Stimulated activated CD8-positive, alpha-beta memory T cell treated with anti-CD3 and anti-CD28 coated beads, Interleukin-2, amount 100 ng/mL, for 1 hour (primary cell): ENCODE data around the gene GPATCH4.
"Not testable (repeated sequence)": the region's sequence is repeated elsewhere in the genome, so short reads cannot be mapped to it uniquely, and the experiment has no call there.

Experiments
- DNase-seq, 2 donors: peaks; one replicate each; pipeline ENCODE4 v3.0.0-alpha.2; 2020; ENCODE audit warnings: low read depth in 2 of 2

The GPATCH4 gene

DNA sequence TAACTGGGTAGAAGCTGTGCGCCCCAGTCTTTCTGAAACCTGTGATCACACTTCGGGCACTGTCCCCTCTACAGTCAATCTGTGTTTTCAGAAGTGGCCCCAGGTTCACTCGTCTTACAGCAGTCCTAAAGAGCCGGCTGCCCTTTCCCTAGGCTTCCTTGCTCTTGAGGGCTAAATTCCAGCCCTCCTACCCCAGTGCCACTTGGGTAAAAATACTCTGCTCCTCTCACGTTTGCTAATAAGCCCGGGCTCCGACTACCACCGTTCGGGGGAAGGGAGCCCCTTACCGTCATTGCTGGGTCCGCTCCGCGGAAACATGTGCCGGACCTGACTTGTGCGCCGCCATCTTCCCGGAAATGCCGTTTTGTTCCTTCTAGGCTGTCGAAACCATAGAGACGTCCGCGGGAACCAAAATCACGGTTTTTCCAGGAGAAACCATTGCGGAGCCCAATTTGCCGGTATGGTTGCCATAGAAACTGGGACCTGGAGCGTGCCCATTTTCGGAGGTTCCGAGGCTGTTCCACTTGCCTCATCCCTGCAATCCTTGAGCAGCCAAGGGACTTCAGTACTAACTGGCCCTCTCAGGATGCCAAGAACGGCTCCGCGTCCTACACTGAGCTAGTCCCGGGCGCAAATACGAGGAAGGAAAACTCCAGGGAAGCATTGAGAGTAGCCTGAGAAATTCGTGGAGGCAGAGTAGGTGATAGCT, at the start of gene GPATCH4:
Gene GPATCH4, minus strand, starts transcription at position 358 of the 709 bp plus-strand sequence.
- peak; percentile 53 to 64 for DNase-seq

- DNase-seq: no peak
These were observed 47.7 kb upstream of the GPATCH4 start for GRCh38 chr1:156648951-156649350.

DNA sequence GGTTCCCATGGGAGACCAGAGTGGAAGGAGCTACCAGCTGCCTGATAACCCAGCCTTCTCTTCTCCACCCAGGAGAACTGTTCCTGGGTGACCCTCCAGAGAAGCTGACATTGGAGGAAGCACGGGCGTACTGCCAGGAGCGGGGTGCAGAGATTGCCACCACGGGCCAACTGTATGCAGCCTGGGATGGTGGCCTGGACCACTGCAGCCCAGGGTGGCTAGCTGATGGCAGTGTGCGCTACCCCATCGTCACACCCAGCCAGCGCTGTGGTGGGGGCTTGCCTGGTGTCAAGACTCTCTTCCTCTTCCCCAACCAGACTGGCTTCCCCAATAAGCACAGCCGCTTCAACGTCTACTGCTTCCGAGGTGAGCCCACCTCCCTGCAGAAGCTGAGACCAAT, 47.2 kb upstream of the GPATCH4 start:
- no peak for DNase-seq

GRCh38 chr1:156647351-156647750, 46.1 kb upstream of the GPATCH4 start:
- no peak for DNase-seq

DNA sequence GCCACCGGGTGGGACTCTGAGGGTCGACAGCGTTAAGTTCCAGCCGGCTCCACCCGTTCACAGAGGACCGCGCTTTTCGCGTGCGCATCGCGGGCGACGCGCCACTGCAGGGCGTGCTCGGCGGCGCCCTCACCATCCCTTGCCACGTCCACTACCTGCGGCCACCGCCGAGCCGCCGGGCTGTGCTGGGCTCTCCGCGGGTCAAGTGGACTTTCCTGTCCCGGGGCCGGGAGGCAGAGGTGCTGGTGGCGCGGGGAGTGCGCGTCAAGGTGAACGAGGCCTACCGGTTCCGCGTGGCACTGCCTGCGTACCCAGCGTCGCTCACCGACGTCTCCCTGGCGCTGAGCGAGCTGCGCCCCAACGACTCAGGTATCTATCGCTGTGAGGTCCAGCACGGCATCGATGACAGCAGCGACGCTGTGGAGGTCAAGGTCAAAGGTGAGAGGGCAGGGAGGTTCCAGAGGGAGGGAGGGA, 45.5 kb upstream of the GPATCH4 start:
- no peak for DNase-seq

- no peak for DNase-seq
These were observed 44.4 kb upstream of the GPATCH4 start for GRCh38 chr1:156645666-156646065.

DNA sequence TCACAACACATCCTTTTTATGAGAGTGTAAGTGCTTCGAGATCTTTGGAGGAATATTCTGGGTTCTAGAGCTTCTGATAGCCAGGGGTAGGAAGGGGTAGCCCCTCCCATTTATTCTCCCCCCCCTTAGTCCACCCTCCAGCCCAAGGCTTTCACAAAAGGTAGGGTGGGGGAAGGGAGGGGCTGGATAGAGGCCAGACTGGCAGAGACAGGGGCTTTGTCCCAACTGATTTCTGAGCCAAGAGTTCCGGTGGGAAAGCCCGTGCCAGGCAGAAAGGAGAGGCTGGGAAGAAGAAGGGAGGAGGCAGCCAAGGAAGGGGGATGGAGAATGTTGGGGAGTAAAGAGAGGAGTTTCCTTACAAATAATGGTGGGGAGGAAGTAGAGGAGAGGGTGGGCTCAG, 43.8 kb upstream of the GPATCH4 start:
- no peak for DNase-seq

- DNase-seq: no peak
These were observed 43.4 kb upstream of the GPATCH4 start for GRCh38 chr1:156644640-156645039.

DNA sequence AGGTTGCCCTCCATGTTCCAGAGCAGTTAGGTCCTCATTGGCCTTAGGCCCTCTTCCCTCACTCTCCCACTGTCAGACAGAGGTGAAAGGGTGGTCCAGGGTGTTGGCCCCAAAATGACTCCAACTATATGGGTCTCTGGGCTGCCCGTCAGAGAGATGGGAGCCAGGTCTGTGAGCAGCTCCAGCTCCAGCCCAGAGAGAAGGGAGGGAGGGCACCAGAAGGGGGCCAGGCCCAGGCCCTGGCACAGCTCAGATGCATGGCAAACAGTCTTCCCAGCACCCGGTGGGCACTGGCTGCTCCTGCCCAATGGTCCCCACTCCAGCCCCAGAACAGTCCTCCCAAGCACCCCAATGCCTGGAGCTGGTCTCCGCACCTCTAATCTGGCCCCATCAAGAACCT, 42.9 kb upstream of the GPATCH4 start:
- DNase-seq: no peak

DNA sequence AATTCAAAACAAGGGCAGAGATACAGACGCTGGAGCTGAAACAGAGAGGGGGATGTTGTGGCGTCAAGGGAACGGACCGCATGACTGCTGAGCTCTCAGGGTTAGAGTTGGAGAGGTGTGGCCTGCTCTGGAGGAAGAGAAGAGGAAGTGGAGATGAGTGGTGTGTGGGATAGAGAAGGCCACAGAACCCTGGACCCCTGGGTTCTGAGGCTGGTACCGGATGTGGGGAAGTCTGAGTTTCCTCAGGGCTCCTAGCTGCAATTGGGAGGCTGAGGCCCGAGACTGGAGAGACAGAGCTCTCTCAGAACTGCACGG, 42.5 kb upstream of the GPATCH4 start:
- no peak for DNase-seq

DNA sequence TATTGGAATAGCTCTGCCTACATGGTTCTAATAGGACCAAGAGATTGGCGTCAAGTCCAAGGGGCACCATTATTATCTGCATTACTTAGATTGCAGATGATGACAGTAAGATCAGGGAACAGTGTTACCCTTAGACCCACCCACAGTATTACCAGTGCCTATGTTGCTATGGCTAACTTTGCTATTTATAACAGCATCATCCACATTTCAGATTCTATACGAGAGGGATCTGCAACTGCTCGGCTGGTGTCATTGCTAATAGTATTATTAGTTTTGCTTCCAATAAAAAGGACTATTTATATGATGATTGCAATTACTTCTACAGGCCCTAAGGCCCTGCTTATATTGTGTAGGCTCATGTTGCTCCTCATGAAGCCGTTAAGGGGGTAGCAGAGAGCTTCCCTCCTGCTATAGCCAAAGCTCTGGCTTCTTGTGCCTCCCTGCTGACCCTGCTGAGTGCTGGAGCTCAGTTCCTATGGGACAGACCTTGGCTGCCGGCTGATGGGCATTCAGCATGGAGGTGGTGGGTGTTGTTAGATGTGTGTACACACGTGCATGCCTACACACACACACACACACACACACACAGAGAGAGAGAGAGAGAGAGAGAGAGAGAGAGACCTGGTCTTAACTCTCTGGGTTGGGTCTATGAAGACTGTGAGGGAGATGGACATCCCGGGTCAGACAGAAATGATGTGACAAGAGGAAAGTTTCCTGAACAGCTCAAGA, 41.9 kb upstream of the GPATCH4 start:
- no peak for DNase-seq

DNA sequence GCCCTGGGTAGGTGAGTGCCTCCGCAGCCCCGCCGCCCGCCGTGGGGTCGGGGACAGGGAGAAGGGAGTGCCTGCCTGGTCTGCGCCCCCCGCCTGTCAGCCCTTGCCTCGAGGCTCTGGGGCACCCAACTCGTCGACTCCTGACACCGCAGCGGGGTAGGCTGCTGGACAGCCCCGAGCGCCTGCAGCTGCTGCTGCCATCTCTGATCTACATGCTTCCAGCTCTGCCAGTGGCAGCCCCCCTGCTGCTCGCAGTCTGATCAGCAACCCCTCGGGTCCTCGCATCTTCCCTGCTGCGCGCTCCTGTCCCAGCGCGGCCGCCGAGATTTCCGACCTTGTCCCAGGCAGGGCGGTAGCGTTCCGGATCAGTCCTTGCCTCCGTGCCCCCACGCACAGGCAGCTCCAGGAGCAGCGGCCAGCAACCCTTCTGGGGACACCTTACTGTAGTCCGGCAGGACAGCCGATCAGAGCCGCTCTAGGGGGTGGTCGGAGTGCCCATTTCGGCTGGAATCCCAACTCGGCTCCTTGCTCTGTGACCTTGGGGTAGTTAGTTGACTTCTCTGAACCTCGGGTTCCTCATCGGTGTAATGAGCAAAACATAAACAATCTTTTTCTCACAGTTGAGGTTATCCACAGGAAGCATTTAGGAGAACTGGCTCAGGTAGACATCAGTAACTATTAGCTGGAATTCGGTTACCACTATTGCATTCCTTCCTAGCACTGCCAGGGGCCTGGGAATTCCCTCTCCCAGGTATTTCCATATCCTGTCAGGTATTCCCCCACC, 41.2 kb upstream of the GPATCH4 start:
- DNase-seq: no peak

DNA sequence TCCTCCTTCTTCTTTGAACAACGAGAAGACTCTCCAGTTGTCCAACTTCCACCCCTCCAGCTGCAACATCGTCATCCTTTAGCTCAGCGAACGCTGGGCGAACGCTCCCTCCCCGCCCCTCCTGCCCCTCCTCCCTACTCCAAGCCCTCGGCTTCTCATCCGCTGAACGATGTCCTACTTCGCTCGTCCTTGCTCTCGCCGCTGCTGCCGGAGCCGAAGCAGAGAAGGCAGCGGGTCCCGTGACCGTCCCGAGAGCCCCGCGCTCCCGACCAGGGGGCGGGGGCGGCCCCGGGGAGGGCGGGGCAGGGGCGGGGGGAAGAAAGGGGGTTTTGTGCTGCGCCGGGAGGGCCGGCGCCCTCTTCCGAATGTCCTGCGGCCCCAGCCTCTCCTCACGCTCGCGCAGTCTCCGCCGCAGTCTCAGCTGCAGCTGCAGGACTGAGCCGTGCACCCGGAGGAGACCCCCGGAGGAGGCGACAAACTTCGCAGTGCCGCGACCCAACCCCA, 40.5 kb upstream of the GPATCH4 start, which contains the start of gene BCAN:
Gene BCAN, plus strand, starts transcription at position 357 of the 504 bp plus-strand sequence. CDS start 3,938 bp downstream, outside the sequence.
- DNase-seq: no peak

- no peak for DNase-seq
These were observed 39.8 kb upstream of the GPATCH4 start for GRCh38 chr1:156640842-156641706.

GRCh38 chr1:156639601-156640101, 38.4 kb upstream of the GPATCH4 start:
- DNase-seq: no peak

DNA sequence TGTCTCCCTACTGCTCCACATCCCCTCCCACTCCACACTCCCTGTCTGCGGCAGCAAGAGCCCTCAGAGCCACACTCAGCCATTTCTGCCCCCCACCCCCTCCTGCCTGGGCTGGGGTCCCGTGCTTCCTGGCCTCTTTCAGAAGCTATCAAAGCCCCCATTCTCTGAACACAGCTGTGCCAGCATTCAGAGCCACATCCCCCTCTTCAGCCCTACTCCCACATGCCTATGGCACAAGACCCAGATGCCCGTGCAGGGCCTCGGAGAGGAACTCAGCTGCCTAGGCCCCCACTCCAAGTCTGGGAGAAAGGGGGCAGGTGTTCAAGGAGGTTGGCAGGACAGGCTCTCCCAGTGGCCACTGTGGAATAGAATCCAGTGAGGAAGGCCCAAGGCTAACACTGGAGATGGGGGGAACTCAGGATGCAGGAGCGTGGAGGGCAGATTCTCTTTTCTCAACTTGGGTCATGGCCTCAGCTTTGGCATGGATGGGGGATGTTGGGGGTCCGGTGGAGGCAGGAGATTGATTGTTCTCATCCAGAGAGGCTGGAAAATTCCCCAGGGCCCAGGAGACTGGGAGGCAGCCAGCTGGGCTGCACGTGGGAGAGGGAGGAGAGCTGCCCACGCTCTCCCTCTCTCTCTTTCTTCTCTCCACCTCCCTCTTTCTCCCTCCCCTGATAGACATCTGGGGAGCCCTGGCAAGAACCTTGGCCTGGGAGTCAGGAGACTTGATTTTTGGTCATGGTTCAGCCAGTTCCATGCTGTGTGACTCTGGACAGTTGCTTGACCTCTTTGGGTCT, 37.1 kb upstream of the GPATCH4 start:
- no peak for DNase-seq

DNA sequence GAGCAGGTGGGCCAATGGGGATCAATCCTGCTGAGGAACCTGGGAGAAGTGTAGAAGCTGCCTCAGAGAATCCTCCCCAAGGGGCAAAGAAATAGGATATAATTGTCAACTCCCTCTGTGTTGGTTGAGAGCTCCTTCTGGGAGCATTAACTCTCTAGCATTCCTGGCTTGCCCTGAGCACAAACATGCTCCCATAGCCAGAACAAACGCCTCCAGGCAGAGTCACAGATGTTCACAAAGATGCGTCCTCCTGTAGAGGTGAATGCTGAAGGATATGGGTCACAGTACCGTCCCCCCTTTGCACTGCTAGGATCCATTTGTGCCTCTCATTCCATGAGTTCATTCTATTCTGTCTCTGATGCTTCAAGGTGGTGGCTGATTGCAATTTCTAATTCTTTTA, 31.1 kb upstream of the GPATCH4 start:
- DNase-seq: no peak

- DNase-seq: not testable (repeated sequence)
These were observed 29.9 kb upstream of the GPATCH4 start for GRCh38 chr1:156631152-156631551.

- no peak for DNase-seq
These were observed 28.7 kb upstream of the GPATCH4 start for GRCh38 chr1:156629823-156630449.
